ENCODE results near the gene SLC38A1.
"Not testable (repeated sequence)": the region's sequence is repeated elsewhere in the genome, so short reads cannot be mapped to it uniquely, and the experiment has no call there.

Gene SLC38A1

GRCh38 chr12:46264057-46264456 lies 4.8 kb downstream of the SLC38A1 start:
- no peak for DNase-seq (ENCODE audit: low spot score)

GRCh38 chr12:46263140-46264016 lies 5.5 kb downstream of the SLC38A1 start:
- no peak for DNase-seq (ENCODE audit: low spot score)

GRCh38 chr12:46261646-46262045 lies 7.2 kb downstream of the SLC38A1 start:
- DNase-seq (ENCODE audit: low spot score): no peak

DNA sequence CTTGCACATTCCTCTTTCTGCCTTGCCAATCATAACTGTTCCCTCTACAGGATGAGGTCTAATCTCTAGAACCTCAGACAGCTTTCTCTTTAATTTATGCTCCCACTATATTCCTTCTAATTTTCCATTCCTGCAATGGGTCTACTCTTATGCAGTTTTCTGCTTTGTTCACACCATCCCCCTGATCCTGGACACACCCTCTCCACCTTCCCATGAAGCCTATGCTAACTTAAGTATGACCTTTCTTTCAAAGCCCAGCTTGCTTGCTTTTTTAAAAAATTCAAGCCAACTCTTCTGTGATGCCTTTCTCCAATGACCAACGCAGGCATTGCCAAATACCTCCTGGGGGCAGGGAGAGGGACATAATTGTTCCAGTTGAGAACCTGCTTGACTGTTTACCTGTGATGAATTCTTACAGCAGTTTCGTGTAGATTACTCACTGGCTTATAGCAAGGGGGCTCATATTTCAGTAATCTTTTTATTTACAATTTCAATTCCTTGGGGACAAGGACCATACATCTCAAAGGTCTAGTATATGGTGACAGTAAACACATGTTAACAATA lies 7.8 kb downstream of the SLC38A1 start:
- DNase-seq (ENCODE audit: low spot score): no peak

DNA sequence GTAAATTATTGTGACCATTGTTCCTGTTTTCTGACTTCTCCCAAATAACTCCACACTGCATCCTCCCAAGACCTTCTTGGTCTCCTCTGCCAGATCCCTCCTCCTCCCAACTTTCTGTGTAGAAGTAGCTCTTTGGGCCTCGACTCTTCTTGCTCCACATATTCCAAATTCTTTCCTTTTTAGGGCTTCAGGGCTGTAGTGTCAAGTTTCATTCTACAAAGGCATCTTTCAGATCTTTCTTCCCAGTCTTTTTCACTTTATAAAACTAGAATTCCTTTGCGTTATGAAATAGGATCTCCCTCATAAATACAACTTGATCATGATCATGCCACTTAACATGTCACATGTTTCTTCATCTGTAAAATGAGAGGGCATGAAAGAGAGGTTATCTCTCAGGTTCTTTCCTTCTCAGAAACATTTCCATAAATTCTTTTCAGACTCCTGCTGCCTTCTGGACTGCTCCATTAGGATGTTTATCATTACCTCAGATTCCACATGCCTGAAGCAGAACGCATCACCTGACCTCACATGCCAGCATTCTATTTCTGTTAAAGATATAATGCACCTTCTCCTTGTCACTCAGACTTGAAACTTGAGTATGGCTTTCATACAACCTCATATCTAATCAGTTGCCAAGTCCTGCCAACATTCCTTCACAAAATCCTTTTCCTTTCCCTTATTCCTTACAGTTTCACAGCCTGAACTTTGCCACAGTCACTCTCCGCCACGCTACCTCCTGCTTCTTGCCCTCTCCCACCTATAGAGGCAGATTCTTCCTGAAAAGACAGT lies 8.5 kb downstream of the SLC38A1 start:
- no peak for DNase-seq (ENCODE audit: low spot score)

- no peak for DNase-seq (ENCODE audit: low spot score)
Measured at GRCh38 chr12:46259713-46260112, 9.1 kb downstream of the SLC38A1 start.

DNA sequence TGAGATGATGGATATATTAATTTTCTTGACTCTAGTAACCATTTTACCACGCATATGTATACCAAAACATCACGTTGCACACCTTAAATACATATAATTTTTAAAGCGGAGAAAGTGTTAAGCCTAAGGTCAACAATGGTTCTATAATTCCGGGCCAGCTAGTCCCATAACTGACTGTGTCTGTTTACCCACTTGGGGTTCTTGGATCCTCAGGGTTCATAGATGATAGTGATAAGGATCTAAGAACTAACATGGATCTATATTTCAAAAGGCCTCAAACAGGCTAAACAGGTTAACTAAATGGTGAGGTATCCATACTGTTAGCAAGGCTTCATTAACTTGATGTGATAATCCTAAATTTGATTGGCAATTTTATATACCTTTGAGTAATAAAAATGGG lies 9.8 kb downstream of the SLC38A1 start:
- no peak for DNase-seq (ENCODE audit: low spot score)

DNA sequence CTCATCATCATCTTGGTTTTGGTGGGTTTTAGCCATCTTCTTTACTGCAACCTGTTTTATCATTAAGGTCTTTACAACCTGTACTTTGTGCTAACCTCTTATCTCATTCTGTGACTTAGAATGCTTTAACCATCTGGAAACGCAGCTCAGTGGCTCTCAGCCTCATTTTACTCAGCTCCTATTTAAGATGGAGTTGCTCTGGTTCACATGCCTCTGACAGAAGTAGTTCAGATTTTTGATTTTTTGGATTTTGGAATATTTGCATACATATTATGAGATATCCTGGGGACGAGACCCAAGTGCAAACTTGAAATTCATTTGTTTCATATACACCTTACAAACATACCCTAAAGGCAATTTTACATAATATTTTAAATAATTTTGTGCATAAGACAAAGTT lies 10.7 kb downstream of the SLC38A1 start:
- DNase-seq (ENCODE audit: low spot score): no peak

GRCh38 chr12:46256942-46257341 lies 11.9 kb downstream of the SLC38A1 start:
- no peak for DNase-seq (ENCODE audit: low spot score)

DNA sequence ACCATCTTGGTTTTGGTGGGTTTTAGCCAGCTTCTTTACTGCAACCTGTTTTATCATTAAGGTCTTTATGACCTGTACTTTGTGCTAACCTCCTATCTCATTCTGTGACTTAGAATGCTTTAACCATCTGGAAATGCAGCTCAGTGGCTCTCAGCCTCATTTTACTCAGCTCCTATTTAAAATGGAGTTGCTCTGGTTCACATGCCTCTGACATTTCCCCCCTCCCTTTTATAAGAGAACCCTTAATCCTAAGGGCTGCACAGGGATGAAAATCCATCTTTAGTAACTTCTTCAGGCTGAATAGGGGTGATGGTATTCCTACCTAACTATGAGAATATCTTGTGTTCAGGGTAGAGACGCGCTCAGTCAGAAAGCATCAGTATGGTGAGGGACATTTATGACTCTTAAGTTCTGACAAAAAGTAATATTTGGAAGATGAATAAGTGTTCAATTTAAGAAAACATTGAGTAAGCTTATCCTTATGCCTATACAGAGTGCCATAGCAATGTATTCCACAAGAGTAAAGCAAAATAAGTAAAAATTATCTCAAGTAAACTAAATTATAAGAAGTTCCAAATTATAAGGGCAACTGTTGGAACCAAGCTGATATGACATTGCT lies 15.2 kb downstream of the SLC38A1 start:
- no peak for DNase-seq (ENCODE audit: low spot score)

DNA sequence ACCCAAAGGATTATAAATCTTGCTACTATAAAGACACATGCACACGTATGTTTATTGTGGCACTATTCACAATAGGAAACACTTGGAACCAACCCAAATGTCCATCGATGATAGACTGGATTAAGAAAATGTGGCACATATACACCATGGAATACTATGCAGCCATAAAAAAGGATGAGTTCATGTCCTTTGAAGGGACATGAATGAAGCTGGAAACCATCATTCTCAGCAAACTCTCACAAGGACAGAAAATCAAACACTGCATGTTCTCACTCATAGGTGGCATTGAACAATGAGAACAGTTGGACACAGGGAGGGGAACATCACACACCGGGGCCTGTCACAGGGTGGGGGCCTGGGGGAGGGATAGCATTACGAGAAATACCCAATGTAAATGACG lies 16.8 kb downstream of the SLC38A1 start:
- DNase-seq (ENCODE audit: low spot score): not testable (repeated sequence)

DNA sequence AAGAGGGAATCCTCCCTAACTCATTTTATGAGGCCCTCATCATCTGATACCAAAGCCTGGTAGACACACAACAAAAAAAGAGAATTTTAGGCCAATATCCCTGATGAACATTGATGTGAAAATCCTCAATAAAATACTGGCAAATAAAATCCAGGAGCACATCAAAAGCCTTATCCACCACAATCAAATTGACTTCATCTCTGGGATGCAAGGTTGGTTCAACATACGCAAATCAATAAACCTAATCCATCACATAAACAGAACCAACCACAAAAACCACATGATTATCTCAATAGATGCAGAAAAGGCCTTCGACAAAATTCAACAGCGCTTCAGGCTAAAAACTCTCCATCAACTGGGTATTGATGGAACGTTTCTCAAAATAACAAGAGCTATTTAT lies 18.9 kb downstream of the SLC38A1 start:
- DNase-seq (ENCODE audit: low spot score): not testable (repeated sequence)

GRCh38 chr12:46246021-46246700 lies 22.7 kb downstream of the SLC38A1 start:
- DNase-seq (ENCODE audit: low spot score): no peak

GRCh38 chr12:46244997-46245396 lies 23.8 kb downstream of the SLC38A1 start:
- DNase-seq (ENCODE audit: low spot score): no peak

DNA sequence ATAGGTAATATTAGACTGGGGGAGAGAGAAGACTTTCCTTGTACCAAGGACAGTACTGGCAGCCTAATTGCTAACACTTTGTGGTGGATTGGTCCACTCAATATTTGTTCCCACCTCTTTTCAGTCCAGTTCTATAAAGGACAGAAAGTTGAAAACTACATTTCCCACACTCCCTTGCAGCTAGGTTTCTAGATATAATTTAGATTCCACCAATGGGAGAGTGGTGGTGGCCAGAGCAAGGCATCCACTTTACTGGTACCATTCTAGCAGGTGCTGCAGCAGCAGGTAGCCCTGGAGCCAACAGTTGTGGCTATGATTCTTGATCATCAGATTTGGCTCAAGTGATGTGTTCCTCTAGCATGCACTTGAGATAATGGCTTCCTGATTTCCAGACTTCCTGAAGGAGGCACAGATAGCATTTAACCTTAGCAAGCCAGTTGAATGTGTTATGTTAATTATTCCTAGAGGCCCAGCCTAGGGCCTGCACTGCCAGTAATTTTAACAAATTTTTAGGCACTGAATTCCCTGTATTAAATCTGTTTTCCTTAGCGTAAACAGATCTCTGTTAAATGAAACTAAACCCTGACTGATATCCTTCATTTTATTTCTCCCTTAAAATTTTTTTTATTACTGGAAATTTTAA lies 24.4 kb downstream of the SLC38A1 start:
- DNase-seq (ENCODE audit: low spot score): no peak

DNA sequence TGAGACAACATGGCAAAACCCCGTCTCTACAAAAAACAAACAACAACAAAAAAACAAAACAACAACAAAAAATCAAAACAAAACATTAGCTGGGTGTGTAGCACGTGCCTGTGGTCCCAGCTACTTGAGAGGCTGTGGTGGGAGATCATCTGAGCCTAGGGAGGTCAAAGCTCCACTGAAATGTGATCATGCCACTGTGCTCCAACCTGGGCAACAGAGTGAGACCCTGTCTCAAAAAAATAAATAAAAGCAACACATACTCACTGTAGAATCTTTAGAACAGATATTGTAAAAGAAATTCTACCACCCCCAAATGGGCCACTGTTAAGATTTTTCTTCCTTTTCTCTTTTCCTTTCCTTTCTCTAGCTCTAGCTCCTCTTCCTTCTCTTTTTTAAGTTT lies 26.3 kb downstream of the SLC38A1 start:
- DNase-seq (ENCODE audit: low spot score): no peak

DNA sequence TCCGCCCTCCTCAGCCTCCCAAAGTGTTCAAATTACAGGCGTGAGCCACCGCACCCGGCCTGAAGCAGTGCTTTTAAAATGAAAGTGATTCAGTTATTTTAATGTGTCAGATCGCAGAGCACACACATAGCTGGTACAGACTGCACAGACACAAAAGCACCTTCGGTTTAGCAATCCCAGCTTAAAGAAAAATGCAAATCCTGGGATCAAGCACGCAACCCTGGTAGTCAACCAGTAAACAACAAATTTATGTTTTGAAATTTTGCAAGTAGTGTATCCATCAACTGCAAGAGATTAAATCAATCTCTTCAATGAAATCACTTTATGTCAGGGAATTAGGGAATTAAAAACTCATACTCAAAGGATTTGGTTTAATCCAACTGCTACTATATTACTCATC lies 28.4 kb downstream of the SLC38A1 start:
- DNase-seq (ENCODE audit: low spot score): no peak

GRCh38 chr12:46238821-46239220 lies 30.0 kb downstream of the SLC38A1 start:
- DNase-seq (ENCODE audit: low spot score): no peak

- DNase-seq (ENCODE audit: low spot score): no peak
Measured at GRCh38 chr12:46237371-46238045, 31.3 kb downstream of the SLC38A1 start.

- DNase-seq (ENCODE audit: low spot score): no peak
Measured at GRCh38 chr12:46234000-46234399, 34.8 kb downstream of the SLC38A1 start.

GRCh38 chr12:46233423-46233822 lies 35.4 kb downstream of the SLC38A1 start:
- peak; percentile 7 for DNase-seq (ENCODE audit: low spot score)

All from germinal center (tissue), 1 donor.